ENCODE measurements around the gene BTNL8. TPM values are rescaled to one million over a fixed set of nuclear protein-coding genes. Genes with fewer than 3 reads are reported as not detected.
"Not testable (repeated sequence)": the region's sequence is repeated elsewhere in the genome, so short reads cannot be mapped to it uniquely, and the experiment has no call there.

BTNL8 gene
- total RNA-seq, 6 experiments from 2014 or later: not detected

DNA sequence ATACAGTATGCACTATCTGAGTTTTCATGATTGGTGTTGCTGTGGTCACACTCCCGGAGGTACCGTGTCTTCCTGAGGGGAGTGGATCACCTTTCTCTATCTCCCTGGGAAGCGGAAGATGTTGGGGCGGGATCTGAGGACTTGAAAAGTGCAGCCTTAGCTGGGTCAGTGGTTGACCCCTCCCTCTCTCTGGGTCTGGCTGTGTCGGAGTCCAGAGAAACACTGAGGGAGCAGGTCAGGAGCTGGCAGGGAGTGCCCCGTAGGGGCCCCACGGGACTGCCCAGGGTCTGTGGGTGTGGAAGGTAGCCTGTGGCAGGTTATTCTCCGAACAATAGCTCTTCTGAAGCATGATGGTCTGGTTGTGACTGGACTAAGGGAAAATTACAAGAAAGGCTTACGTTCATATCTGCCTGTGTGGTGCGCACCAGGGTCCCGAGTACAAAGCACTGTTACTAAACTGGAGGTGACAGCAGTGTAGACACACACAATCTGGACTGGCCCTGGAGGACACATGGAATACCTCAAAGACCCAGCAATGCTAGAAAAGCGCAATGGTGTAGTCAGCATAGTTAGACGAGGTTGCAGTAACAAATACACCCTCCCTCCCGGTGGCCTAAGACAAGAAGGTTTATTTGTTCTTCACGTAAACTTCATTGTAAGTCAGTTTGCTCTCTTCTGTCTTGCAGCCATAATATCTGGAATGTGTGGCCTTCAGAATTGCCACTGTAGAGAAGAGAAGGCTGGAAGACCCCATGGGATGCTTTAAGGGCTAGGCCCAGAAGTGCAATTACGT is 28.5 kb upstream of the BTNL8 start:
- Mint-ChIP-seq H3K4me3 (no peak overlapping the region), H3K9me3 (no peaks in the 10 kb centered on the region), H3K36me3 (ENCODE audit: low read depth) (no peaks in the 10 kb centered on the region), H3K4me1 (ENCODE audit: low read depth) (peaks cover 39% of the 10 kb centered on the region), H3K27ac (no peak overlapping the region), H3K27me3 (ENCODE audit: insufficient read depth) (peaks cover 7% of the 10 kb centered on the region)
- DNase-seq: no peak
- TF ChIP-seq, protein P1, sequence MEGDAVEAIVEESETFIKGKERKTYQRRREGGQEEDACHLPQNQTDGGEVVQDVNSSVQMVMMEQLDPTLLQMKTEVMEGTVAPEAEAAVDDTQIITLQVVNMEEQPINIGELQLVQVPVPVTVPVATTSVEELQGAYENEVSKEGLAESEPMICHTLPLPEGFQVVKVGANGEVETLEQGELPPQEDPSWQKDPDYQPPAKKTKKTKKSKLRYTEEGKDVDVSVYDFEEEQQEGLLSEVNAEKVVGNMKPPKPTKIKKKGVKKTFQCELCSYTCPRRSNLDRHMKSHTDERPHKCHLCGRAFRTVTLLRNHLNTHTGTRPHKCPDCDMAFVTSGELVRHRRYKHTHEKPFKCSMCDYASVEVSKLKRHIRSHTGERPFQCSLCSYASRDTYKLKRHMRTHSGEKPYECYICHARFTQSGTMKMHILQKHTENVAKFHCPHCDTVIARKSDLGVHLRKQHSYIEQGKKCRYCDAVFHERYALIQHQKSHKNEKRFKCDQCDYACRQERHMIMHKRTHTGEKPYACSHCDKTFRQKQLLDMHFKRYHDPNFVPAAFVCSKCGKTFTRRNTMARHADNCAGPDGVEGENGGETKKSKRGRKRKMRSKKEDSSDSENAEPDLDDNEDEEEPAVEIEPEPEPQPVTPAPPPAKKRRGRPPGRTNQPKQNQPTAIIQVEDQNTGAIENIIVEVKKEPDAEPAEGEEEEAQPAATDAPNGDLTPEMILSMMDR (IDR thresholded peaks at IDR 0.05): no peak

DNA sequence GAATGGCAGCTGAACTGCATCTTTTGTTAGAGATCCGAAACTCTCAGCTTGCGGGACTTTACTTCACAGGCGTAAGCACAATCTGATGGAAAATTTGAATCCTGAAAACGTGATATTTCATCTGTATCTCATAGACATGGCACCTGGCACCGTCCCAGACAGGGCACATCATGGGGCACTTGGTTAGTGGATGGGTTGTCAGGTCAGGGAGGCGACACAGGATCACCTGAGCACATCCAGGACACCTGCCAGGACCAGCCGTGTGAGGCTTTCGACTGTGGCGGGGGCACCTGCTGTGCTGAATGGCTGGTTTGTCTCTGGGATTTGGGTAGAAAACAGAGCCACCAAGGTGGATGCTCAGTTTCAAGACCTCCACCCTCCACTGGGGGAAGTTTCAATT is 26.5 kb upstream of the BTNL8 start:
- H3K9me3 Mint-ChIP-seq: no peaks in the 10 kb centered on the region
- TF ChIP-seq, protein P1 (IDR thresholded peaks at IDR 0.05): no peak
- peaks cover 4% of the 10 kb centered on the region for H3K27me3 Mint-ChIP-seq (ENCODE audit: insufficient read depth)
- peaks cover 27% of the 10 kb centered on the region for H3K4me1 Mint-ChIP-seq (ENCODE audit: low read depth)
- H3K27ac Mint-ChIP-seq: no peak overlapping the region
- H3K36me3 Mint-ChIP-seq (ENCODE audit: low read depth): no peaks in the 10 kb centered on the region
- no peak overlapping the region for H3K4me3 Mint-ChIP-seq
- DNase-seq: no peak

DNA sequence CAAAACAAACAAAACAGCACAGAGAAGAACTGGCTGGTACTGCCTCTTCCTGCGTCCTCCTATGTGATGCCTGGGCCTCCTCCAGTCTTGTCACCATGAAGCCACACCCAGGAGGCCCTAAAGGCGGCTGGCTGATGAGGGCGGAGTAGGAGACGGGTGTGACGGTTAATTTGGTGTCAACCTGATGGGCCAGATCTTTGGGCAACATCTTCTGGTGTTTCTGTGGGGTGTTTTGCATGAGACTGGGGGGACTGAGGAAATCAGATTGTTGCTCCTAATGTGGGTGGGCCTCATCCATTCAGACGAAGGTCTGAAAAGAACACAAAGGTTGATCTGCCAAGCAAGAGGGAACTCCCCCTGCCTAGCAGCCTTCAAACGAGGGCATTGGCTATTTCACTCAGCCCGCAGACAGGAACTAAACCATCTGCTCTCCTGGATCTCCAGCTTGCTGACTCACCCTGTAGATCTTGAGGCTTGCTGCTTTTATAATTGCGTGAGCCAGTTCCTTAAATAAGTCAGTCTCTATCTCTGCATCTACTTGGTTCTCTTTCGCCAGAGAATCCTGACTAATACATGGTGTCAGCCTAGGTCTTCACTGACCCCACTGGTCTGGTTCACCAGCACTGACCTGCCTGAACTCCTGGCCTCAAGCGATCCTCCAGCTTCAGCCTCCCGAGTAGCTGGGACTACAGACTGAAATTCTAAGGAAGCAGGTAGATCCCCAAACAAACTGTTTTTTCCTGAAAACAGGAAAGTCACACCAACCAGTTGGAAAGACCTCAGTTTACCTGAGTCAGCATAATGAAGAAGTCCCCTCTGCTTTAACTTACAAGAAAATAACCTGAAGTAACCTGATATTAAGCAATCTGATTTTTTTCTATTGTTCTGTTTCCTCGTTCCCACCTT is 25.1 kb upstream of the BTNL8 start:
- no peaks in the 10 kb centered on the region for H3K9me3 Mint-ChIP-seq
- TF ChIP-seq, protein P1 (IDR thresholded peaks at IDR 0.05): no peak
- H3K4me1 Mint-ChIP-seq (ENCODE audit: low read depth): peaks cover 20% of the 10 kb centered on the region
- peaks cover 4% of the 10 kb centered on the region for H3K27me3 Mint-ChIP-seq (ENCODE audit: insufficient read depth)
- no peak overlapping the region for H3K4me3 Mint-ChIP-seq
- no peaks in the 10 kb centered on the region for H3K36me3 Mint-ChIP-seq (ENCODE audit: low read depth)
- peak overlapping the region; percentile 24; the same call in 1 of the 2 replicates for H3K27ac Mint-ChIP-seq
- DNase-seq: peak; percentile 50

DNA sequence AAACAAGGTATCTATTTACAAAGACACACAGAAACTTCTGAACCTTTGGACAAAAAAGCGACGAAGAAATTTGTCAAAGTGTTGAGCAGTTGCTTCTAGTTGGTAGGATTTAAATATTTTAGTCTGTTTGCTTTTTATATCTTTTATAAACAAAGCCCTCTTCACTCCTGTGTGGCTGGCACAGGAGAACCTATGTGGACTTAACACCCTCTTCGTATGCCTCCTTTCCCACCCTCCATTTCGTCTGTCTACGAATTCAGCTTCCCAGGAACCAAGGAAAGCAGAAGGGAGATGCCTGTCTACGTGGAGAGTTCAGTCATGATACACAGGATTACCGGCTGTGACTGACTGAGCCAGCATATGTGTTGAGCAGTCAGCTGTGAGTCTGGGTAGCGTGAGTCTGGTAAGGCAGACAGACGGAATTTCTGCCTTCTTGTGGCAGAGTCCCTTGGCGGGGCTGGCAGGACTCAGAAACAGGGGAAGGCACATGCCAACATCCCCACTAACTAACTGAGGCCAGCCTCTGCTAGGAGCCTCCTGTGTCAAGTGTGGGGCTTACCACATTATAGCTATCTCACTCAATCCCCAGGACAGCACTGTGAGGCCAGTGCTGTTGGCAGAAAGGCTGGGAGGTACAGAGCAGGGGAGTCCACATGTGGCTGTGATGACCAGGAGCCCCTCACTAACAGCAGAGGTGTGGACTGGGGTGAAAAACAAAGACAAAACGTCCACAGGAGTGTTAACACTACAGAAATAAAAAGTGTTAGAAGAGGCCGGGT is 24.0 kb upstream of the BTNL8 start:
- H3K9me3 Mint-ChIP-seq: no peaks in the 10 kb centered on the region
- no peak overlapping the region for H3K4me3 Mint-ChIP-seq
- DNase-seq: no peak
- H3K4me1 Mint-ChIP-seq (ENCODE audit: low read depth): peaks cover 19% of the 10 kb centered on the region
- H3K36me3 Mint-ChIP-seq (ENCODE audit: low read depth): no peaks in the 10 kb centered on the region
- TF ChIP-seq, protein P1 (IDR thresholded peaks at IDR 0.05): no peak
- no peak overlapping the region for H3K27ac Mint-ChIP-seq
- H3K27me3 Mint-ChIP-seq (ENCODE audit: insufficient read depth): peaks cover 4% of the 10 kb centered on the region

DNA sequence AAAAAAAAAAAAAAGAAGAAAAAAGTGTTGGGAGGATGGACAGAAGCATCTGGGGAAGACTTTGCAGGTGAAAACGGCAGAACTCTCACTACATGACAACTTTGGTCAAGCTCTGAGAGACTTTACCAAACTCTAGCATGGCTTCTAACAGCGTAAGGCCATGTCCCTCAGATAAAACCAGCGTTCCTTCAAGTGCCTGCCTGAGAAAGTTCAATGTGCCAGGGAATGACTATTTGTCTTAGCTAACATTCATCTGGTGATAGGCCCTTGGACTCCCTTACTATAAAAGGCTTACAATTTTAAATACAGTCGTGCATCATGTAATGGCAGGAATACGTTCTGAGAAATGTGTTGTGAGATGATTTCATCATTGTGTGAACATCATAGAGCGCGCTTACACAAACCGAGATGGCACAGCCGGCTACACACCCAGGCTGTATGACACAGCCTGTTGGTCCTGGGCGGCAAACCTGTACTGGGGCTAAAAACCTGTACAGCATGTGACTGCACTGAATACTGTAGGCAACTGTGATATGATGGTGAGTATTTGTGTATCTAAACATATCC is 23.0 kb upstream of the BTNL8 start:
- DNase-seq: no peak
- no peak overlapping the region for H3K27ac Mint-ChIP-seq
- peaks cover 19% of the 10 kb centered on the region for H3K4me1 Mint-ChIP-seq (ENCODE audit: low read depth)
- H3K4me3 Mint-ChIP-seq: no peak overlapping the region
- TF ChIP-seq, protein P1 (IDR thresholded peaks at IDR 0.05): no peak
- H3K27me3 Mint-ChIP-seq (ENCODE audit: insufficient read depth): peaks cover 4% of the 10 kb centered on the region
- no peaks in the 10 kb centered on the region for H3K9me3 Mint-ChIP-seq
- H3K36me3 Mint-ChIP-seq (ENCODE audit: low read depth): no peaks in the 10 kb centered on the region

DNA sequence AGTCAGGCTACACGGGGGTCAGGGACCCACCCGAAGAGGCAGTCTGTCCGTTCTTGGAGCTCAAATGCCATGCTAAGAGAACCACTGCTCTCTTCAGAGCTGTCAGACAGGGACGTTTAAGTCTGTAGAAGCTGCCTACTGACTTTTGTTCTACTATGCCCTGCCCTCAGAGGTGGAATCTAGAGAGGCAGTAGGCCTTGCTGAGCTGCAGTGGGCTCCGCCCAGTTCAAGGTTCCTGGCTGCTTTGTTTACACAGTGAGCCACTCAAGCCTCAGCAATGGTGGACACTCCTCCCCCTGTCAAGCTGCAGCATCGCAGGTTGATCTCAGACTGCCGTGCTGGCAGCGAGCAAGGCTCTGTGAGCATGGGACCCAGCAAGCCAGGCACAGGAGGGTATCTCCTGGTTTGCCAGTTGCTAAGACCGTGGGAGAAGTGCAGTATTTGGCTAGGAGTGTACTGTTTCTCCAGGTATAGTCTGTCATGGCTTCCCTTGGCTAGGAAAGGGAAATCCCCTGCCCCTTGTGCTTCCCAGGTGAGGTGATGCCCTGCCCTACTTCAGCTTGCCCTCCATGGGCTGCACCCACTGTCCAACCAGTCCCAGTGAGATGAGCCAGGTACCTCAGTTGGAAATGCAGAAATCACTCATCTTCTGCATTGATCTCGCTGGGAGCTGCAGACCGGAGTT is 13.0 kb upstream of the BTNL8 start:
- not testable (repeated sequence) for H3K36me3 Mint-ChIP-seq (ENCODE audit: low read depth); H3K27me3 Mint-ChIP-seq (ENCODE audit: insufficient read depth); H3K27ac Mint-ChIP-seq

More for the DNA sequence above, 13.0 kb upstream of the BTNL8 start:
- H3K4me1 Mint-ChIP-seq (ENCODE audit: low read depth); H3K4me3 Mint-ChIP-seq; DNase-seq; H3K9me3 Mint-ChIP-seq: not testable (repeated sequence)
